Measurements from ENCODE around the gene JRKL. TPM values are rescaled to one million over a fixed set of nuclear protein-coding genes. Genes with fewer than 3 reads are reported as not detected.

JRKL gene
- polyA plus RNA-seq (2013, experiment 1 of 2) = 7.6 TPM
- polyA plus RNA-seq (2013, experiment 2 of 2) = 9.4 TPM

- WGBS, 2 experiments (ENCODE audit: insufficient coverage in 2 of 2) = 1% methylated on average over 27 of the region's 53 CpGs
- peaks cover 7% of the 10 kb centered on the region for H3K9me3 ChIP-seq (ENCODE audit: control insufficient read depth, low read length)
- peaks cover 22% of the 10 kb centered on the region for H3K36me3 ChIP-seq (ENCODE audit: control insufficient read depth, insufficient read depth, low read length)
- H3K27ac ChIP-seq (ENCODE audit: low read depth, low read length, severe bottlenecking) = peak within 1 kb of the TSS; percentile 95
- H3K4me1 ChIP-seq (ENCODE audit: control insufficient read depth, insufficient read depth, low read length, poor library complexity, severe bottlenecking) = peaks cover 4% of the 10 kb centered on the region
- H3K4me3 ChIP-seq (ENCODE audit: extremely low read depth, insufficient read depth, low read length, poor library complexity, severe bottlenecking) = peak within 1 kb of the TSS; percentile 78
Measured at GRCh38 chr11:96389720-96390487, at the start of gene JRKL, which contains the start of gene CCDC82. Gene JRKL (plus strand): TSS chr11:96390013. CDS start chr11:96390650, 637 bp downstream. Gene CCDC82 (minus strand): TSS chr11:96389912. CDS start chr11:96384747, 5,165 bp downstream.

- WGBS, 2 experiments (ENCODE audit: insufficient coverage in 2 of 2) = 95 to 97% methylated on average over 4 of the region's 4 CpGs
- H3K9me3 ChIP-seq (ENCODE audit: control insufficient read depth, low read length) = no peaks in the 10 kb centered on the region
- H3K27ac ChIP-seq (ENCODE audit: low read depth, low read length, severe bottlenecking) = no peak overlapping the region
- H3K4me1 ChIP-seq (ENCODE audit: control insufficient read depth, insufficient read depth, low read length, poor library complexity, severe bottlenecking) = peaks cover 44% of the 10 kb centered on the region
- H3K4me3 ChIP-seq (ENCODE audit: extremely low read depth, insufficient read depth, low read length, poor library complexity, severe bottlenecking) = peak overlapping the region; percentile 79
- H3K36me3 ChIP-seq (ENCODE audit: control insufficient read depth, insufficient read depth, low read length) = peaks cover 29% of the 10 kb centered on the region
Measured at GRCh38 chr11:96340555-96340885, 49.3 kb upstream of the JRKL start.

- H3K36me3 ChIP-seq (ENCODE audit: control insufficient read depth, insufficient read depth, low read length) = peaks cover 25% of the 10 kb centered on the region
- 72 to 88% methylated on average over 10 to 18 of the region's 26 CpGs for WGBS, 2 experiments (ENCODE audit: insufficient coverage in 2 of 2)
- peak overlapping the region; percentile 79 for H3K4me3 ChIP-seq (ENCODE audit: extremely low read depth, insufficient read depth, low read length, poor library complexity, severe bottlenecking)
- H3K4me1 ChIP-seq (ENCODE audit: control insufficient read depth, insufficient read depth, low read length, poor library complexity, severe bottlenecking) = peaks cover 44% of the 10 kb centered on the region
- H3K9me3 ChIP-seq (ENCODE audit: control insufficient read depth, low read length) = no peaks in the 10 kb centered on the region
- H3K27ac ChIP-seq (ENCODE audit: low read depth, low read length, severe bottlenecking) = no peak overlapping the region
Measured at GRCh38 chr11:96341211-96342013, 48.4 kb upstream of the JRKL start.

GRCh38 chr11:96342014-96342960 lies 47.5 kb upstream of the JRKL start:
- H3K4me1 ChIP-seq (ENCODE audit: control insufficient read depth, insufficient read depth, low read length, poor library complexity, severe bottlenecking) = peaks cover 40% of the 10 kb centered on the region
- WGBS, 2 experiments (ENCODE audit: insufficient coverage in 2 of 2) = 6% methylated on average over 9 of the region's 13 CpGs
- H3K4me3 ChIP-seq (ENCODE audit: extremely low read depth, insufficient read depth, low read length, poor library complexity, severe bottlenecking) = peak overlapping the region; percentile 79
- peaks cover 25% of the 10 kb centered on the region for H3K36me3 ChIP-seq (ENCODE audit: control insufficient read depth, insufficient read depth, low read length)
- peak overlapping the region; percentile 67 for H3K27ac ChIP-seq (ENCODE audit: low read depth, low read length, severe bottlenecking)
- no peaks in the 10 kb centered on the region for H3K9me3 ChIP-seq (ENCODE audit: control insufficient read depth, low read length)

DNA sequence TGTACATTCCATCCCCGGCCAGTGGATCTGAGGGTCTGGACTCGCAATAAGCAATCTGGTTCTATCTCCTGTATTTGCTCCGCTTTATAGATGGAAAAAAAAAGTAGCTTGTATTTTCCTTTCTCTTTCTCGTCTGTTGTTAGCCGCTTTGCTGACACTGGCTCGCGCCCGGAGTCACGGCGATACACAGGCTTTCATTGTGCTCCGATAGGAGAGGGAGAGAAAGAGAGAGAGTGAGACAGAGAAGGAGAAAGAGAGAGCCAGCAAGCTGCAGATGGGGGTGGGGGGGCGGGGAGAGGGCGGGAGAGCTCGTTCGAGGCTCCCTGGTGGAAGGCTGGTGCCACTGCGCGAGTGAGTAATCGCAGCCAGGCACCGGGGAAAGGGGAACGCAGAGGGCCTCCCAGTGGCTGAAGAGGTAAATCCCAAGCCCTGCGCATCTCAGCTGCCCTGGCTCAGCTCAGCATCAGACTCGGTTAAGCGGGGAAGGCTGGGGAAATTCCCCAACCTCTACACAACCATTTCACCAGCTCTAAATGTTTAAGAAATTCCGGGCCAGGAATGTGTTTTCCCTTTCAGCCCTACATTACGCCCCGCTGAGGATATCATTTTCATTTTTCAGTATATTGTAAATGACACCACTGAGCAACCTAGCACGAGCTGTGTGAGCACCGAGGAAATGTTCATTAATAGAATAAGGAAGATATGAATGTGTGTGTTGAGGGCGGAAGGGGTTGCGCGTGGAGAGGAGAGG lies 46.7 kb upstream of the JRKL start, which contains the start of gene MAML2:
Gene MAML2, minus strand, starts transcription at position 235 of the 751 bp plus-strand sequence. CDS start 1,300 bp downstream, outside the sequence.
- WGBS, 2 experiments (ENCODE audit: insufficient coverage in 2 of 2) = 10 to 32% methylated on average over 12 to 16 of the region's 31 CpGs
- peak within 1 kb of the TSS; percentile 67 for H3K27ac ChIP-seq (ENCODE audit: low read depth, low read length, severe bottlenecking)

DNA sequence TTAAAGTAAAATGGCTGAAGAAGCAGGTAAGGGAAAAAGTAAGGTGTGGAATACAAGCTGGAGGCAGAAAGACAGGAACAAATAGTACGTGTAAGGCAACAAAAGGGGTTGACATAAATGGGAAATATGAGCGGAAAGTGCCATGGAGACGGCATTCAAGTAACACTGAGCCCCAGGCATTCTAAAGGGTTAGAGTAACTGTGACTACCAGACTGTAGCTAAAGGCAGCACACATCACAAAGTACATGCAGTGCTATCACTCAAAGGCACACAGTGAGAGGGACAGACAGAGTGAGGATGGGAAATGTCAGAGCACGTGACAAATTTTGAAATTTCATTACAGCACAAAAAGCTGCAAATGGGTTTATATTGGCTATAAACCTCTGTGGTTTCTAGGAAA lies 33.0 kb upstream of the JRKL start:
- H3K4me3 ChIP-seq (ENCODE audit: extremely low read depth, insufficient read depth, low read length, poor library complexity, severe bottlenecking) = no peak overlapping the region
- no peaks in the 10 kb centered on the region for H3K4me1 ChIP-seq (ENCODE audit: control insufficient read depth, insufficient read depth, low read length, poor library complexity, severe bottlenecking)
- 88 to 100% methylated on average over 3 to 4 of the region's 4 CpGs for WGBS, 2 experiments (ENCODE audit: insufficient coverage in 2 of 2)
- no peaks in the 10 kb centered on the region for H3K9me3 ChIP-seq (ENCODE audit: control insufficient read depth, low read length)
- peaks cover 58% of the 10 kb centered on the region for H3K36me3 ChIP-seq (ENCODE audit: control insufficient read depth, insufficient read depth, low read length)
- H3K27ac ChIP-seq (ENCODE audit: low read depth, low read length, severe bottlenecking) = no peak overlapping the region

More for the DNA sequence above, 46.7 kb upstream of the JRKL start, which contains the start of gene MAML2:
- Histone ChIP-seq H3K4me3 (ENCODE audit: extremely low read depth, insufficient read depth, low read length, poor library complexity, severe bottlenecking) (peak within 1 kb of the TSS; percentile 79), H3K9me3 (ENCODE audit: control insufficient read depth, low read length) (peaks cover 2% of the 10 kb centered on the region), H3K4me1 (ENCODE audit: control insufficient read depth, insufficient read depth, low read length, poor library complexity, severe bottlenecking) (peaks cover 32% of the 10 kb centered on the region), H3K36me3 (ENCODE audit: control insufficient read depth, insufficient read depth, low read length) (peaks cover 25% of the 10 kb centered on the region)

GRCh38 chr11:96357794-96358193 lies 32.0 kb upstream of the JRKL start:
- Histone ChIP-seq H3K36me3 (ENCODE audit: control insufficient read depth, insufficient read depth, low read length) (peaks cover 56% of the 10 kb centered on the region), H3K4me3 (ENCODE audit: extremely low read depth, insufficient read depth, low read length, poor library complexity, severe bottlenecking) (no peak overlapping the region), H3K27ac (ENCODE audit: low read depth, low read length, severe bottlenecking) (no peak overlapping the region), H3K9me3 (ENCODE audit: control insufficient read depth, low read length) (no peaks in the 10 kb centered on the region), H3K4me1 (ENCODE audit: control insufficient read depth, insufficient read depth, low read length, poor library complexity, severe bottlenecking) (no peaks in the 10 kb centered on the region)
- 100% methylated on average over 1 of the region's 1 CpG for WGBS, 2 experiments (ENCODE audit: insufficient coverage in 2 of 2)

- Histone ChIP-seq H3K4me3 (ENCODE audit: extremely low read depth, insufficient read depth, low read length, poor library complexity, severe bottlenecking) (no peak overlapping the region), H3K36me3 (ENCODE audit: control insufficient read depth, insufficient read depth, low read length) (peaks cover 57% of the 10 kb centered on the region), H3K27ac (ENCODE audit: low read depth, low read length, severe bottlenecking) (no peak overlapping the region), H3K4me1 (ENCODE audit: control insufficient read depth, insufficient read depth, low read length, poor library complexity, severe bottlenecking) (no peaks in the 10 kb centered on the region), H3K9me3 (ENCODE audit: control insufficient read depth, low read length) (no peaks in the 10 kb centered on the region)
- 90% methylated on average over 2 of the region's 3 CpGs; no CpG with 5 or more reads in 1 of the 2 experiments for WGBS, 2 experiments (ENCODE audit: insufficient coverage in 2 of 2)
Measured at GRCh38 chr11:96358321-96358720, 31.5 kb upstream of the JRKL start.

DNA sequence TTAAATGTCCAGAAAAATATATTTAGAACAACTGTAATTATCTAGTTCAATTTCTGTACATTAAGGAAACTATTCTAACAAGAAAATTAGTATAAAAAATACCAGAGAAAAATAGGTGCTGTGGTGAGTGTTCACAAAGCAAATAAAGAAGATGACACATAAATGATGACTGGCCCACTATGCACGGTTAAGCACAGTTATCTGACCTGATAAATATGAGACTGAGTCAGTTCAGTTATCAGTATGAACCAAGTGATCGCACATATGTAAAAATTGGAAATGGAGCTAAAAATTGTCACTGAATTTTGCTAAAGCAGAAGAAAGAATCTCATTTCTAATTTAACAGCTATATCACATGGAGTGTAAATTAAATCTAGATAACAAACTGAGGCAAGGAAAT lies 28.0 kb upstream of the JRKL start:
- no peak overlapping the region for H3K4me3 ChIP-seq (ENCODE audit: extremely low read depth, insufficient read depth, low read length, poor library complexity, severe bottlenecking)
- WGBS, 2 experiments (ENCODE audit: insufficient coverage in 2 of 2) = 95 to 100% methylated on average over 1 to 2 of the region's 2 CpGs
- no peak overlapping the region for H3K27ac ChIP-seq (ENCODE audit: low read depth, low read length, severe bottlenecking)
- peaks cover 50% of the 10 kb centered on the region for H3K36me3 ChIP-seq (ENCODE audit: control insufficient read depth, insufficient read depth, low read length)
- H3K9me3 ChIP-seq (ENCODE audit: control insufficient read depth, low read length) = no peaks in the 10 kb centered on the region
- no peaks in the 10 kb centered on the region for H3K4me1 ChIP-seq (ENCODE audit: control insufficient read depth, insufficient read depth, low read length, poor library complexity, severe bottlenecking)
